K562 (cell line): ENCODE measurements around the gene CCDC106. TPM values are rescaled to one million over a fixed set of nuclear protein-coding genes. Genes with fewer than 3 reads are reported as not detected.

Experiments used
- ATAC-seq: fragments of 200-7000 bp; cut with Tn5 transposase; 3 replicates; pipeline ENCODE4 v1.9.1; 2020; ENCODE audit warnings: moderate library complexity
- BruUV-seq: library from RNA; stranded (reverse); fragments of 400-500 nt; replicated peaks from 2 replicates; lab custom pipeline; 2021; lab: Mats Ljungman, UMichigan
- CTCF ChIA-PET: fragments of 300-600 bp; formaldehyde crosslinking; extraction: SDS; loops from one replicate; lab custom pipeline; 2021; ENCODE audit warnings: low intra/inter-chr PET ratio; lab: Yijun Ruan, JAX
- POLR2A ChIA-PET: fragments of 300-600, 350-650 bp; sonication (Branson Sonifier 250); formaldehyde crosslinking; extraction: SDS; loops from one replicate; lab custom pipeline; 2021; ENCODE audit warnings: antibody characterized with exemption, inconsistent platforms; lab: Yijun Ruan, JAX
- DNase-seq, 4 experiments: peaks; one replicate each; pipeline versions ENCODE4 v3.0.0 to v3.0.0-alpha.2; 2011 to 2018; ENCODE audit warnings: low spot score in 3 of 4, mixed read lengths in 3 of 4; ENCODE audit errors: extremely low read depth in 1 of 4
- FAIRE-seq: peaks from 2 replicates; lab custom pipeline; 2011; peaks lifted over from hg19 to GRCh38; lab: Jason Lieb, UNC
- H2AFZ ChIP-seq: 2 replicates; pipeline ENCODE4 v1.6.0; 2011; ENCODE audit warnings: low read depth, low read length, control low read depth, inconsistent platforms
- H3K27ac ChIP-seq: fragments of 200-600 bp; 3 replicates; pipeline ENCODE4 v1.8.0; 2011; ENCODE audit warnings: low read depth, mild to moderate bottlenecking, control low read depth, inconsistent platforms, low read length, moderate library complexity, mixed read lengths; ENCODE audit errors: extremely low read depth
- H3K27me3 ChIP-seq, 2 experiments: fragments of 300-600 bp in 1 of 2; 2 replicates in 1 of 2; 3 replicates in 1 of 2; pipeline versions ENCODE4 v1.6.0 to v1.8.0; 2011; ENCODE audit warnings: inconsistent platforms in 2 of 2, low read length in 2 of 2, mild to moderate bottlenecking in 1 of 2, mixed read lengths in 1 of 2, moderate library complexity in 1 of 2; ENCODE audit not compliant: control insufficient read depth in 2 of 2, insufficient read depth in 2 of 2
- H3K36me3 ChIP-seq: fragments of 300-600 bp; 3 replicates; pipeline ENCODE4 v1.8.0; 2011; ENCODE audit warnings: mild to moderate bottlenecking, low read length, inconsistent platforms; ENCODE audit not compliant: control insufficient read depth, insufficient read depth
- H3K4me1 ChIP-seq, 2 experiments: fragments of 200-600 bp in 1 of 2; replicated peaks in 1 of 2; 2 replicates in 1 of 2; 3 replicates in 1 of 2; pipeline versions ENCODE4 v1.5.1 to v1.8.0; 2011; ENCODE audit warnings: inconsistent platforms in 2 of 2, low read length in 2 of 2, mild to moderate bottlenecking in 1 of 2, mixed read lengths in 1 of 2, moderate library complexity in 1 of 2; ENCODE audit not compliant: control insufficient read depth in 2 of 2, insufficient read depth in 2 of 2
- H3K4me2 ChIP-seq: 2 replicates; pipeline ENCODE4 v1.6.1; 2011; ENCODE audit warnings: low read length, control low read depth, inconsistent platforms, mixed read lengths; ENCODE audit not compliant: insufficient read depth
- H3K4me3 ChIP-seq: fragments of 200-600 bp; sonication (generic), shearing (Covaris generic); 2 replicates; pipeline ENCODE4 v1.5.1; 2016; ENCODE audit warnings: control low read depth, inconsistent platforms
- H3K79me2 ChIP-seq: fragments of 200-600 bp; 3 replicates; pipeline ENCODE4 v1.8.0; 2011; ENCODE audit warnings: low read length, inconsistent platforms; ENCODE audit not compliant: control insufficient read depth, insufficient read depth
- H3K9ac ChIP-seq, 2 experiments: 2 replicates each; pipeline versions ENCODE4 v1.6.0 to v1.6.1; 2011; ENCODE audit warnings: low read depth in 2 of 2, low read length in 2 of 2, control low read depth in 1 of 2, inconsistent platforms in 1 of 2, mild to moderate bottlenecking in 1 of 2, mixed read lengths in 1 of 2; ENCODE audit not compliant: insufficient read depth in 1 of 2
- H3K9me1 ChIP-seq: one replicate; pipeline ENCODE4 v1.6.0; 2011; ENCODE audit warnings: inconsistent platforms, mild to moderate bottlenecking, low read length, moderate library complexity; ENCODE audit not compliant: control insufficient read depth, insufficient read depth
- H3K9me3 ChIP-seq: replicated peaks from 2 replicates; pipeline ENCODE4 v1.5.1; 2011; ENCODE audit warnings: low read depth, low read length, inconsistent platforms; ENCODE audit not compliant: control insufficient read depth, insufficient read depth
- H4K20me1 ChIP-seq: replicated peaks from 2 replicates; pipeline ENCODE4 v1.6.1; 2011; ENCODE audit warnings: low read length, inconsistent platforms, mixed read lengths; ENCODE audit not compliant: control insufficient read depth, insufficient read depth
- ARID2 ChIP-seq: fragments of 450-650 bp; IDR thresholded peaks from 2 replicates; pipeline ENCODE4 v1.6.1; 2017; ENCODE audit warnings: antibody characterized with exemption, mild to moderate bottlenecking
- POLR2G ChIP-seq: fragments of 200-400 bp; formaldehyde crosslinking; IDR thresholded peaks from 2 replicates; pipeline ENCODE4 v1.6.1; 2017; ENCODE audit warnings: low read depth, mild to moderate bottlenecking, antibody characterized with exemption, low read length, moderate library complexity
- RBFOX2 ChIP-seq: fragments of 200-400 bp; formaldehyde crosslinking; IDR thresholded peaks from 2 replicates; pipeline ENCODE4 v1.6.1; 2017; ENCODE audit warnings: low read depth, mild to moderate bottlenecking, low read length, moderate library complexity
- SMAD3 ChIP-seq: fragments of 450-650 bp; formaldehyde crosslinking; conservative IDR thresholded peaks from 2 replicates; pipeline ENCODE4 v1.4.0; 2020; ENCODE audit warnings: mild to moderate bottlenecking
- SPI1 ChIP-seq: IDR thresholded peaks from 2 replicates; pipeline ENCODE4 v1.6.1; 2011; ENCODE audit warnings: low read depth, low read length, control low read depth, borderline replicate concordance
- ZNF121 ChIP-seq: sonication (generic); formaldehyde crosslinking; conservative IDR thresholded peaks from 2 replicates; pipeline ENCODE4 v1.8.0; 2022; ENCODE audit warnings: missing genetic modification reagents
- ZNF717 ChIP-seq: fragments of 250-450 bp; sonication (Bioruptor Pico); IDR thresholded peaks from 2 replicates; pipeline ENCODE4 v1.5.0; 2021
- WGBS: fragments of 100-300 bp; shearing (Covaris generic); methylation state at CpG from one replicate; pipeline ENCODE4 v1.1.6; 2016; ENCODE audit warnings: low coverage, mixed read lengths; ENCODE audit not compliant: insufficient coverage; ENCODE audit errors: missing lambda C conversion rate; 5-methylcytosine and 5-hydroxymethylcytosine counted together
- in situ Hi-C: fragments of 300-500 bp; cut with MboI; formaldehyde crosslinking; loops from 4 replicates; pipeline ENCODE4 v1.15.0; 2018; ENCODE audit warnings: inconsistent platforms, mixed read lengths
- intact Hi-C: fragments of 100-400 bp; cut with micrococcal nuclease; formaldehyde crosslinking; loops from 2 replicates; pipeline ENCODE4 v1.14.2; 2022
- polyA plus RNA-seq, 8 experiments: library from polyadenylated mRNA; depleted of rRNA in 4 of 8; stranded (reverse) in 5 of 8; unstranded in 3 of 8; fragments of >200 nt; fragmentation: Nextera tagmentation in 2 of 8; fragmentation: Illumina TruSeq in 1 of 8; extraction: Ambion mirVana in 2 of 8; extraction: Trizol in 1 of 8; gene quantifications; 2 replicates each; pipeline versions ENCODE4 v1.2.1 to v1.2.3, GENCODE V29; 2011 to 2014; ENCODE audit warnings: inconsistent platforms in 1 of 8, missing spikeins in 1 of 8
- total RNA-seq, 7 experiments: library from RNA; depleted of rRNA in 6 of 7; stranded (reverse); fragments of >200 nt in 6 of 7; fragmentation: Illumina TruSeq in 2 of 7; extraction: Trizol in 2 of 7; gene quantifications; 2 replicates each; pipeline versions ENCODE4 v1.2.1 to v1.2.3, GENCODE V29; 2011 to 2021; ENCODE audit warnings: low replicate concordance in 1 of 7

Gene CCDC106
- total and polyA plus RNA-seq, 9 of the 15 experiments (the other 6 are each of a cell fraction or from before 2014, with no cell fraction given): 0.10 to 27.5 (median 15.0) TPM; not detected in 1

- 91% methylated on average over 23 of the region's 37 CpGs for WGBS
- FAIRE-seq (no peak), DNase-seq (no peak), ATAC-seq (no peak)
- no peaks in the 10 kb centered on the region for H3K9me3 ChIP-seq
- ChIA-PET POLR2A (interaction anchor here (0.6 to 3.5 kb wide), 2 partner anchors 8 to 275 kb away, joined by 3 to 21 read pairs; no protein-coding TSS in a partner anchor), CTCF (no interaction called here)
- peak overlapping the region in 1 of 2 experiments; percentile 57; a peak in 2 of 4 replicates for H3K9ac ChIP-seq
- intact Hi-C loops (no loop called here), in situ Hi-C loops (no loop called here)
- H4K20me1 ChIP-seq: peaks cover 61% of the 10 kb centered on the region
- H3K4me3 ChIP-seq: no peak overlapping the region
- H2AFZ ChIP-seq: no peak overlapping the region
- H3K27ac ChIP-seq: no peak overlapping the region
- H3K4me1 ChIP-seq: peaks cover 20 to 26% of the 10 kb centered on the region in 2 experiments; a peak in 4 of 5 replicates
- H3K27me3 ChIP-seq: no peaks in the 10 kb centered on the region
- no TSS peak for BruUV-seq
- H3K79me2 ChIP-seq: peaks cover 90% of the 10 kb centered on the region
- peaks cover 10% of the 10 kb centered on the region for H3K9me1 ChIP-seq
- TF ChIP-seq ZNF121 (CRISPR knock-in tag) (no peak), ARID2 (no peak), POLR2G (peak; percentile 50), ZNF717 (CRISPR knock-in tag) (no peak), RBFOX2 (peak; percentile 63)
- 0 out of 2 replicates have a peak overlapping the region, but pooled peaks have one; percentile 99 for H3K4me2 ChIP-seq
- H3K36me3 ChIP-seq: peaks cover 84% of the 10 kb centered on the region
Measured at GRCh38 chr19:55658846-55659459, 10.9 kb downstream of the CCDC106 start.

GRCh38 chr19:55659822-55660221, 11.8 kb downstream of the CCDC106 start:
- FAIRE-seq: no peak

More at GRCh38 chr19:55659822-55660221, 11.8 kb downstream of the CCDC106 start:
- WGBS: 84% methylated on average over 3 of the region's 9 CpGs
- Histone ChIP-seq H3K9me1 (peaks cover 10% of the 10 kb centered on the region), H3K27ac (no peak overlapping the region; the same call in 2 of the 3 replicates), H3K79me2 (peaks cover 97% of the 10 kb centered on the region), H3K4me3 (no peak overlapping the region), H3K4me1 (peaks cover 20 to 25% of the 10 kb centered on the region in 2 experiments; a peak in 4 of 5 replicates), H4K20me1 (peaks cover 67% of the 10 kb centered on the region), H2AFZ (no peak overlapping the region), H3K27me3 (no peaks in the 10 kb centered on the region), H3K4me2 (no peak overlapping the region), H3K9ac (peak overlapping the region in 1 of 2 experiments; percentile 72; a peak in 2 of 4 replicates), H3K9me3 (no peaks in the 10 kb centered on the region), H3K36me3 (peaks cover 93% of the 10 kb centered on the region)
- intact Hi-C loops (no loop called here), in situ Hi-C loops (no loop called here)
- BruUV-seq: no TSS peak
- ChIA-PET CTCF (no interaction called here), POLR2A (interaction anchor here (0.6 kb wide), 1 partner anchor 274 kb away, joined by 3 read pairs; no protein-coding TSS in a partner anchor)
- ATAC-seq (no peak), DNase-seq (no peak)
- TF ChIP-seq SPI1 (peak; percentile 85), SMAD3 (no peak)
